Stimulated activated memory B cell treated with anti-CD40 and anti-IgM and Interleukin-4, amounts not matched to agents 10 μg/mL and 1 μg/mL and 100 μg/mL, for 72 hours (primary cell): ENCODE measurements around the gene WDR46.

ENCODE experiments used
- ATAC-seq: fragments of 150-1000 bp; cut with Tn5 transposase; 2 replicates; pipeline ENCODE4 v1.10.0; 2021
- H3K27ac Mint-ChIP-seq: one replicate; pipeline ENCODE4 v1.8.0; 2022; ENCODE audit warnings: mild to moderate bottlenecking, mixed read lengths
- H3K27me3 Mint-ChIP-seq: one replicate; pipeline ENCODE4 v1.8.0; 2022; ENCODE audit warnings: mixed read lengths
- H3K36me3 Mint-ChIP-seq: one replicate; pipeline ENCODE4 v1.8.0; 2022; ENCODE audit warnings: mixed read lengths
- H3K4me1 Mint-ChIP-seq: one replicate; pipeline ENCODE4 v1.8.0; 2022; ENCODE audit warnings: mixed read lengths
- H3K4me3 Mint-ChIP-seq: one replicate; pipeline ENCODE4 v1.8.0; 2022; ENCODE audit warnings: mild to moderate bottlenecking, moderate library complexity, mixed read lengths
- H3K9me3 Mint-ChIP-seq: one replicate; pipeline ENCODE4 v1.8.0; 2022; ENCODE audit warnings: mixed read lengths

The WDR46 gene

GRCh38 chr6:33236852-33237251 lies 52.2 kb downstream of the WDR46 start:
- Mint-ChIP-seq H3K36me3 (no peaks in the 10 kb centered on the region), H3K27me3 (peaks cover 61% of the 10 kb centered on the region), H3K27ac (no peak overlapping the region), H3K4me1 (peaks cover 4% of the 10 kb centered on the region), H3K4me3 (no peak overlapping the region), H3K9me3 (no peaks in the 10 kb centered on the region)
- no peak for ATAC-seq

GRCh38 chr6:33236328-33236727 lies 52.7 kb downstream of the WDR46 start:
- Mint-ChIP-seq H3K9me3 (no peaks in the 10 kb centered on the region), H3K36me3 (no peaks in the 10 kb centered on the region), H3K4me3 (no peak overlapping the region), H3K27ac (no peak overlapping the region), H3K4me1 (no peaks in the 10 kb centered on the region), H3K27me3 (peaks cover 66% of the 10 kb centered on the region)
- ATAC-seq, result no peak

DNA sequence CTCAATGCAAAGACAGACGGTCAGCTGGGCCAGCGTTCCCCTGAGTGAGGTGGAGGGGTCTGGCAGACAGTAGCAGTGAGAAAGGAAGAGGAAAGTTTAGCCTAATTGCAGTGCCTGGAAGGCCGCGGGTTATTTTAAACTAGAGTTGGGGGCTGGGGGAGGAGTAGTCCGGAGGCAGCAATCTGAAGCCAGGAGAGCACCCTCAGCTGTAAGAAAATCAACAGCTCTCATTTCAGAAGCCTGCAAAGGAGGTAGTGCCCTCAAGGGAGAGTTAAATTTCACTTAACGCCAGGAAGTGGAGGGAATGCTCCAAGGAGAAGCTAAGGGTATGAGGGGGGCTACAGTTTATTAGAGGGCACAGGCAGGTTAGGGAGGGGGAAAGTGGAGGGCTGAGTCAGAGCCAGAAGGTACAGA lies 53.8 kb downstream of the WDR46 start:
- Mint-ChIP-seq H3K4me3 (no peak overlapping the region), H3K9me3 (no peaks in the 10 kb centered on the region), H3K27ac (no peak overlapping the region), H3K36me3 (no peaks in the 10 kb centered on the region), H3K27me3 (peaks cover 67% of the 10 kb centered on the region), H3K4me1 (no peaks in the 10 kb centered on the region)
- ATAC-seq, result no peak
